Mammary epithelial cell (primary cell): ENCODE measurements around the gene RHOC.

Experiments used
- CTCF ChIP-seq, 2 donors: IDR thresholded peaks in 1 of 2; conservative IDR thresholded peaks in 1 of 2; 2 replicates each; pipeline ENCODE4 v1.5.1; 2011 to 2012; ENCODE audit warnings: inconsistent platforms in 2 of 2, low read length in 2 of 2, mild to moderate bottlenecking in 2 of 2, control low read depth in 1 of 2, low read depth in 1 of 2; ENCODE audit not compliant: insufficient read depth in 1 of 2; ENCODE audit errors: extremely low read depth in 1 of 2
- EZH2 ChIP-seq: IDR thresholded peaks from 2 replicates; pipeline ENCODE4 v1.6.1; 2012; ENCODE audit warnings: low read length, inconsistent platforms, borderline replicate concordance

GRCh38 chr1:112687785-112688496, 19.0 kb downstream of the RHOC start:
- TF ChIP-seq CTCF (conservative IDR thresholded peaks at IDR 0.05 in 1 of 2, IDR thresholded peaks at IDR 0.05 in 1 of 2; ENCODE audit: extremely low read depth in 1 of 2, insufficient read depth in 1 of 2, low read depth in 1 of 2, low read length in 2 of 2) (no peak), EZH2 (no peak)
